GM18498 (cell line): ENCODE measurements around the gene PRSS12.
"Not testable (repeated sequence)": the region's sequence is repeated elsewhere in the genome, so short reads cannot be mapped to it uniquely, and the experiment has no call there.

Source experiments
- ATAC-seq: cut with Tn5 transposase; IDR thresholded peaks from one replicate; pipeline ENCODE4 v1.9.1; 2021; ENCODE audit warnings: mild to moderate bottlenecking, moderate library complexity; ENCODE audit not compliant: unreplicated experiment

The PRSS12 gene

DNA sequence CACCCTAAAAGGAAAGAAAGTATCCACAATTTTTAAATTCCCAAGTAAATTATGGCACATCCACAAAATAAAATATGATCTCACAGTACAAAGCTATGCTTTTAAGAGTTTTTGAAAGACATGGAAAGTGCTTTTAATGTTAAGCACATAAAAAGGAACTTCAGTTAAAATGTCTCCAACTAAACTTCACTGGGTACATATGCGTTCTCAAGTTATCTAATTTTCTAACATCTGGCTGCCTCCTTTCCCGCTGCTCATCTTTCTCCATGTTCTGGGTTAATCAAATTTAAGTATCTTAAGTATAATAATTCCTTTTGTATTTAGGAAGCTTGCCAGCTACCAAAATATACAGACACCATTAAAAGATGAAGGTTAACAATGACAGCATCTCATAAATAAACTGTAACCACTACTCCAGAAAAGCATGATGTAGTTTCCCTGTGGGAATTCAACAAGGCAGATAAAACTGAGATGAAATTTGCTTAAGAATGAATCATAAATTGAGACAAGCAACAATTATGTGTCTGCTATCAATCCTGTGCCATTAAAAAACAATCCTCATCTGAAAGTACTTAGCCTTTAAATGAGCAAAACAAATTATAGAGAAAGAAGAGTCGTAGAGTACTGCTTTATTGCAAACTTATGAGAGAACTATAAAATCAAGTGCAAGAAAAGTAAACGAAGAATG is 25.1 kb downstream of the PRSS12 start:
- ATAC-seq, result no peak

DNA sequence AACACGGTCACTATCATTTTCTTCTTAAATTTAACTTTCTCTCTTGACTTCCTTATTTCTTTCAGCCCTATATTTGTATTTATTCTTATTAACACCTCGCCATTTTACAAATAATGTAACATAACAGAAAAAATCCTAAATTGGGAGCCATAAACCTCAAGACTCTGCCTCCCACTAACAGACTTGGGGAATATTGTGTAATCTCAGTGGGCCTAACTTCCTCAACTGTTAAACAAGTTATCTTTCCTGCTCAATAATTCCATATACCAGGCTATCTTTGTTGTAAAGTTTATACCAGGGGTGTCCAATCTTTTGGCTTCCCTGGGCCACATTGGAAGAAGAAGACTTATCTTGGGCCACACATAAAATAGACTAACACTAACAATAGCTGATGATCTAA is 26.2 kb downstream of the PRSS12 start:
- ATAC-seq, result no peak

DNA sequence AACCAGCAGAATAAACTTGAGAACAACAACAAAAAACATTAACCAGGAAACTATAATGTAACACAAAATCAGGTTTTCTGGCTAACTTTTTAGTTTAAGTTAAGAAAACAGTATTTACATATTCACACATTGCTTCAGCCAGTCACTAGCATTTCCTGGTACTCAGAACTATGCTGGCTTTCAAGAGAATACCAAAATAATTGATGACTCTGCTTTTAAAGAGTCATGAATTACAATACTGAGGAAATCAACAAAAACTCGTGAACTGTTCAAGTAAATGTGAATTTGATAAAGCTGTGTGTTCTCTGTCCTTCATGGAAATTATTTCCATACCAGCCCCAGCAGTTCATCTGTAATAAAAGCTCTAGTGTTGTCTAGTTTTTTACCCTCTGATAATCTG is 27.4 kb downstream of the PRSS12 start:
- ATAC-seq, result no peak

DNA sequence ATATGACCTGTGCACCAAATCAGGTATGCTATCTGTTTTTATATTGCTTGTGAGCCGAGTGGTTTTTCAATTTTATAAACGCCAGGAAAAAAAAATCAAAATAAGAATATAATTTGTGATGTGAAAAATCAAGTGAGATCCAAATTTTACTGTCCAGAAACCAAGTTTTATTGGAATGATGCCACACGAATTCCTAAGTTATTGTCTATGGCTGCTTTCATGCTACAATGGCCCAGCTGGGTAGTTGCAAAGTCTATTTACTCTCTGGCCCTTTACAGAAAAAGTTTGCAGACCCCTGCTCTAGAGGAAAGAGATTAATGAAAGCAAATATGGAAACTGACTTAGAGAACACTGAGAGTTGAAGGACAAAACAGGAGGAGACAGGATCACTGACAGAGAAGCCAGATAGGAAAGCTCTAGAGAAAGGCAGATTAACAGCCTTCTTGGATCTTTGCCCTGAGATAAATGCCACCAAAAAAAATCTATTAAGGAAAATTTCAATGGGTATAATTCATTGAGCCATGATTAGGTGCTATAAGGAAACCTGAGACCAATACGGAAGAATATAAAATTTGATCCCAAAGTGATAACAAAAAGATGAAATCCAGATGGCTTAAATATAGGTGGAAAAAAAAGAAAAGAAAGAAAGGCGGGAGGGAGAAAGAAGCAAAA is 29.8 kb downstream of the PRSS12 start:
- no peak for ATAC-seq

DNA sequence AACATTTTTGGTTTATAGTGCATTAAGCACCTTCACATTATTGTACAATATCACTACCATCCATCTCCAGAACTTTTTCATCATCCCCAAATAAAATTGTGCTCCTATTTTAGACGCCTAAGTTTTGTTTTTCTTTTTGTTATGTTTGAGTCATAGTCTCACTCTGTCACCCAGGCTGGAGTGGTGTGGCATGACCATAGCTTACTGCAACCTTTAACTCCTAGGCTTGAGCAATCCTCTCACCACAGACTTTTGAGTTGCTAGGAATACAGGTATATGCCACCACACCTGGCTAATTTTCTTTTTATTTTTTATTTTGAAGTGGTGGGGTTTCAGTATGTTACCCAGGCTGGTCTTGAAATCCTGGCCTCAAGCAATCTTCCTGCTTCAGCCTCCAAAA is 33.9 kb downstream of the PRSS12 start:
- ATAC-seq, result no peak

DNA sequence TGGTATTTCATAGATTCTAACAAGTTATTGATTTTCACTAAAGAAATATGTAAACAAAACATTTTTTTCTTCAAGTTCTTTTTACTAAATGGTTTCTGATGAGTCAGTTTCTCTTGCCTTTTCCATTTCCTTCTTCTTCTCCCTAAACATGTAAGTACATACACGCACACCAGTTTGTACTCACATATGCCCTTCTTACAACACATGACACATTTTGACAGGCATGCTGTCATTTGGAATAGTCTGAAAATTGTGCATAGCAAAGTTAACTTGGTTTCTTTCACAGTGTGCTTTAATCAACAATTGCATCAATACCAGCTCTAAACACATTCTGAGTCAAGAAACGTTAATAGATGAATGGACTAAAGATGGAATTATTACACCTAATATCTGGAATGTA is 35.1 kb downstream of the PRSS12 start:
- ATAC-seq, result no peak

DNA sequence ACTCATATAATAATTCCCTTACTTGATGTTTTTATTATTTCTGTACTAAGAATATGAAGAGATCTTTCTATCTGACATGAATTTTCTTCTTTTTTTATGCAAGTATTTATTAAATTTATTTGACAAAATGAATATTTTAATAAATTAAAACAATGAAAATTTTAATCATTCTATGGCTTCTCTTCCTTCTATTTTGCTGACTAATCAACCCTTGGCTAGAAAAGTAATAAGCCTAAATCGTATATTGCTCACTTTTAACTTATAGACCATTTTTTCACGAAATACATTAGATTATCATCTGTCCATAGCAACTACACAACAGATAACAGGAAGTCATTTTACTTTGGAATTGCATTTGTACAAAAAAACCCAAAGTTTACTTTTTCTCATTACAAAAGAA is 38.6 kb downstream of the PRSS12 start:
- ATAC-seq, result no peak

DNA sequence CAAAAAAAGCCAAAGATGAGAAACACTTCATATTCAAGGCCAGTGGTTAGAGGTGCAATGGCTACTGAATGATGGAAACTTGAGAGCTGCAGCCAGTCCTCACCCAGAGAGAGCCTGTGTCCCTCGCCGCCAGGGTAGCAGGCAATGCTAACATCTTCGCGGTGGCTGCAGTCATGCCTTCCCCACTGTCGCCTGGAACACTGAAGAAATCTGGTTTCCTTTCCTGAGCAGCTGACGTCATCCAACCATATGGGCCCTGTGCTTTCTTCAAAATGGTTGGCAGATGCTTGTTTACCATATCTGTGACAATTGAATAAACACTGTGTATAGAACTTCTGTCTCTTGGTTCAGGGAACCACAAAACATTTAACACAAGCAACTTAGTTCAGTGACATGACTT is 39.7 kb downstream of the PRSS12 start:
- ATAC-seq, result no peak

DNA sequence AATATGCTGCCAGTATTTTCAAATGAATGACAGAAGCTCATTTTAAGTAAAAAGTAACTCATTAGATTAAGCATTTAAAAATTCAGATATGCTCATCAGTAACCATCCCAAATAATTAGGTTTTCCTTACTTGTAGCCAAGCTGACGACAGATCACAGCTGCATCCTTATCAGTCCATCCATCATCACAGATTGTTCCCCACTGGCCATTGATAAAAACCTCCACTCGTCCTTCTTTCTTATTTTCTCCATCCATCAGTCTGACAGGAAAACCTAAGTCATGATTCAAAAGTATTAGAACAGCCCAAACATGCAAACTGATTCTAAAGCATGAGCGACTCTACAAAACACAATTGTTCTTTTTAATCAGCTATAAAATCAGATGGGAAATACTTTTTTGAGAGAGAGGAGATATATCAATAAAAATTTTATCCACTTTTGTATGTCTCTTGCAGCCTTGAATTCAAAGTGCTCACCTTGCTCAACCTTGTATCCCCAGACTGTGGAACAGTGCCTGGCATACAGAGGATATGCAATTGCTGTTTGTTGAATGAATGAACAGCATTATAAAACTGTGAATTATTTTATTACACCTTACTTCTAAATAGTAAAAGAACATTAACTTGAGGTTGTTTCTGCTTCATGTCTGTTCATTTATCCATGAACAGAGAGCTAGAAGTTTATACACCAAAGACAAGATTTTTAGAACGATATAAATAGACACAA is 44.3 kb downstream of the PRSS12 start:
- ATAC-seq, result no peak

DNA sequence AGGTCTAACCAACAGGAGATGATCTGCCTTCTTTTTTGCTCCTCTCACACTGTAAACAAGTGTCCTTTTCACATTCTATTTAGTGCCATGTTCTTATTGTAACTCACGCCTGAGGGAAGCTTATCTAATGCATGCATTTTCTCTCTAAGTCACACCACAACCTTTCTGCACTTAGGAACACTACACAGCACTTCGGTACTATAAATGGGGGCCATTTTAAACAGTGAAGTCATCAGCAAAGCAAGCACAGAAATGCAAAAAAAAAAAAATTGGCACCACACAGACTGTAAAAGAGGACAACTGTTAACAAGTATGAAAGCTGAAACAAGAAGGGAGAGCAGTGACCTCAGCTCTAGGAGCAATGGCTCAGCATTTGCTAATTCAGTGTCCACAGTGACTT is 45.2 kb downstream of the PRSS12 start:
- ATAC-seq, result no peak

DNA sequence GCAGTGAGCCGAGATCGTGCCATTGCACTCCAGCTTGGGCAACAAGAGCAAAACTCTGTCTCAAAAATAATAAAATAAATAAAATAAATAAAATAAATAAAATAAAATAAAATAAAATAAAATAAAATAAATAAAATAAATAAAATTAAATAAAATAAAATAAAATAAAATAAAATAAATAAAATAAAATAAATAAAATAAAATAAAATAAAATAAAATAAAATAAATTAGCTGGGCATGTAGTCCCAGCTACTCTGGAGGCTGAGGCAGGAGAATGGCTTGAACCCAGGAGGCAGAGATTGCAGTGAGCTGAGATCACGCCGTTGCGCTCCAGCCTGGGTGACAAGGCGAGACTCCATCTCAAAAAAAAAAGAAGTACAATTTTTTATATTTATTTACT is 53.2 kb downstream of the PRSS12 start:
- ATAC-seq, result not testable (repeated sequence)

DNA sequence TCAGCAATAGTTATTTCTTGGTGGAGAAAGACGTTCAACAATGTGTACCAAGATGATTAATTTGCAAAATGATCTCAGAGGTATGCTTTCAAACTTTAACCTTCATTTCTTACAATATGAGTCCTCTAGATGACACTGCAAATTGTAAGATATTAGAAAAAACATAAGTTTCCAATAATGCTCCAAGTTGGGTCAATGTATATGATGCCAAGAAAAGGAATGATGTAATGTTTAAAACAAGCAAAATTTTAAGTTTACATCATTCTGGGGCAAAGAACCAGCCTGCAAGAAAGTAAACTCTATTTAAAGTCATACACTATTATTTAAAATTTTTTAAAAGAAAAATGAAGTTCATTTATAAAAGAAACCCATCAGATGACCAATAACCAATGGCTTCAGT is 56.1 kb downstream of the PRSS12 start:
- ATAC-seq, result no peak

DNA sequence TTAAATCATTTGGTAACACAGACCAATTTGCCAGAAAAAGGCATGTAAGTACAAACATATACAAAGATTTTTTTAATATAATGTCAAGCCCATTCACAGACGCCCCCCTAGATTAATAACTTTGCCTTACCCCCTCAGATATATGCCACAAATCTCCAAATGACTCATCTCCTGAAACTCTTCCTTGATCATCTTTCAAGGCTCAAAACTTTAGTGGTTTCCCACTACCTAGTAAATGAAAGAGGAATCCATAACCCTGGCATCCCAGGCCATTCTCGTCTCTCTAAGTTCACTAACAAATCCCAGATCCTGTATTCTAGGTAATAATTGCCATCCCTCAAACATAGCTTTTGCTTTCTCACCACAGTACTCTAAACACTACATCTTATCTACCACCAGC is 61.9 kb downstream of the PRSS12 start:
- no peak for ATAC-seq

DNA sequence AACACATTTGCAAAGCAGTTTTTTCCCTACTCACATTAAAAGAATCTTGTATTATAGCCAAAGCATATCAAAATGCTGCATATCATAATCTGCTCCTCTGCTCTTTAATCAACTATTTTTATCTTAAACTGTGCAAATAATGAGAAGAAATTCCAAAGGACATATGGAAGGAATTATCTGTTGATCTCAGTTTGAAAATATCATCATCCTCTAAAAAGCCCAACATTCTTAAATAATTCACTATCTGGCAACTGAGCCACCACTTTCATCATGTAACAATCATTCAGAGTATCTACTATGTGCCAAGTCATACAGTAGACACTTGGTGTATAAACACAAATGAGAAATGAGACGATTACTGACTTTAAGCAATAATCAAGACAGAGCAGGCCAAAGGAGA is 63.0 kb downstream of the PRSS12 start:
- no peak for ATAC-seq

DNA sequence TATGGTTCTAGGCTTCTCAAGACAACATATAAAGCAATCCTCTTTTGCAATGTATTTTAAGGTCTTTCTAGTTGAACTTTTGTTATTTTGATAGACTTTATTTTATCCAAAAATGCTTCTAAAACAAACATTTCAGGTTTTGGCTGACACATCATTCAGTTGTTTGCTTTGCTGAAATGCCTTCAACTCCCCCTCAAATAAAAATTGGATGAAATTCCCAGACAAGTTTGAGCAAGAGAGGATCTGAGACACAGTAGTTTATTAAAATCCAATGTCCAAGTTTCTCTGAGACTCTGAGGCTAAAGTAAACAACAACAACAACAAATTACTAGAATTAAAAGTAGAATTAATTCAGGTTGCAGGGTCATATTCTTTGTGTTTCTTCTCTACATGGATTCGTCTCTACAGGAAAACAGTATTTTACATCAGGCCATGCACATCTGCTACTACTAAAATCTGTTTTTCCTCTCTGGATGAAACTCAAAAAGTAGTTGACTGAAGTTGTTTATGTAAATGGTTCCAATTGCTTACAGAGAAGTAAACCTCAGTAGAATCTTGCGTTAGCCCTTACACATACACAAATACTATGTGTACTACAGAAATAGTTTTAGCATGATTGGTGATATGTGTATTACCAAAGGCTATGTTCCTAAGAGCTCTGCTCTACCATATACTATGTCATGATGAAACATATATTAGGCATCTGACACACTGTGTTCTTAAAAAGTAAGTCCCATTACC is 64.9 kb downstream of the PRSS12 start:
- ATAC-seq, result no peak

DNA sequence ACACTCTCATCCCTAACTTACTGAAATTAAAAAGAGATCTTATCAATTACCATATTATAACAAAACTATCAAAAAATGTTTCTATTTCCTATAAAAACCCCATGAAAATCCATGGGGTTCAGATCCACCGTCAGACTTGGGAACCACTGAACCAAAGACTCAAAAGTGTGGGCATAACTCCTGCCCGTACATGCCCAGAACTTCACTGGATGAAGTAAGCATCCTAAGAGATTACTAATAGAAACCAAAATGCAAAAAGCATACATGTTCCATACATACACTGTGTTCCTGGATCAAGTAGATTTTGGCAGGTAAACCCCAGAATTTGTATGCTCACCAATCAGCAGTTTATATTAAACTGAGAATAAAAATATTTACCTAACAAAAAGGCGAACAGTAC is 66.1 kb downstream of the PRSS12 start:
- ATAC-seq, result no peak

DNA sequence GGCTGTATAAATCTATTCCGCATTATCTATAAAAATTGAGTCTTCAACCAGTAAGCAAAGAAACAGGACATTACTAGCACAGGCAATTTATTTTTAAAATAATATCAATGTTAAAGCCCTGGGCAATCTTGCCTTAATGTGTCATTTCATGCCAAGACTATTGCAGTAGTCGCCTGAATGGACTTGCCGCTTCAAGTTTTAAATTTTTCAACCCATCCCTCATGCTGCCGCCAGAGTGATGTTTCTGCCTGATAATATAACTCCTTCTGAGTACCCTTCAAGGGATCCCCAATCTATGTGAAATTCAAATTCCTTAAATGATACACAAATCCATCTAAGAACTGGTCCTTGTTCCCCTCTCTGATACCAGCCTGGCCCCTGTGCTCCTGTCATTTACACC is 66.9 kb downstream of the PRSS12 start:
- no peak for ATAC-seq

DNA sequence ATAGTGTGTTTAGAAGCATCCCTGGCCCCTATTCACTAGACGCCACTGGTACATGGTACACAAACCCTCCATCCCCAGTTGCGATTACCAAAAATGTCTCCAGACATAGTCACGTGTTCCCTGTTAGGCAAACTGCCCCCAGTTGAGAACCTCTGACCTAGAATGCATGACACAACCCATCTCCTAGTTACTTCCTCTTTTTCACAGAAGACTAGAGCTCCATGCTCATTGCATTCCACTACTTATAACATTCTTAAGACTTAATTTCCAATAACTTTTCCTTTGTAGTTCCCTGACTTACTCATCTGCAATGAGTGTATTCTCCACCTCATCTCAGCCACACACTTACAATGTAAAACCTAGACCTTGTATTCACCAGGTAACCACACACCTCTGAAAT is 68.6 kb downstream of the PRSS12 start:
- ATAC-seq, result peak; percentile 56

DNA sequence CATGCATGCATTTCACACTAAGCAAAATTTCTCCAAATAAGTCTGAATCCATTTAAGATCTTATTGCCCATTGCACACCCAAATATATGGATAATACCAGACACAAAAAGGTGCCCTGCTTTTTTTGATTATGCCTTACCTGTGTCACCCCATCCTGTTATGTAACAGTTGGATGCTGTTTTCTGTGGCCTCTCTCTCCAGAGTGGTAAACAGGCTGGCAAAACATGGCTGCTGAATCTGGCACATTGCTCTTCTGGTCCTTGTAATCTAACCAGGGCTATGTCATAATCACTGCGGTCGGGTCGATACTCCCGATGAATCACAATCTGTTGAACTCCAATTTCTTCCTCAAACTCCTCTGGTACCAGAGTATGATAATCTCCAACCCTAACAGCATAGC is 70.1 kb downstream of the PRSS12 start:
- ATAC-seq, result no peak

DNA sequence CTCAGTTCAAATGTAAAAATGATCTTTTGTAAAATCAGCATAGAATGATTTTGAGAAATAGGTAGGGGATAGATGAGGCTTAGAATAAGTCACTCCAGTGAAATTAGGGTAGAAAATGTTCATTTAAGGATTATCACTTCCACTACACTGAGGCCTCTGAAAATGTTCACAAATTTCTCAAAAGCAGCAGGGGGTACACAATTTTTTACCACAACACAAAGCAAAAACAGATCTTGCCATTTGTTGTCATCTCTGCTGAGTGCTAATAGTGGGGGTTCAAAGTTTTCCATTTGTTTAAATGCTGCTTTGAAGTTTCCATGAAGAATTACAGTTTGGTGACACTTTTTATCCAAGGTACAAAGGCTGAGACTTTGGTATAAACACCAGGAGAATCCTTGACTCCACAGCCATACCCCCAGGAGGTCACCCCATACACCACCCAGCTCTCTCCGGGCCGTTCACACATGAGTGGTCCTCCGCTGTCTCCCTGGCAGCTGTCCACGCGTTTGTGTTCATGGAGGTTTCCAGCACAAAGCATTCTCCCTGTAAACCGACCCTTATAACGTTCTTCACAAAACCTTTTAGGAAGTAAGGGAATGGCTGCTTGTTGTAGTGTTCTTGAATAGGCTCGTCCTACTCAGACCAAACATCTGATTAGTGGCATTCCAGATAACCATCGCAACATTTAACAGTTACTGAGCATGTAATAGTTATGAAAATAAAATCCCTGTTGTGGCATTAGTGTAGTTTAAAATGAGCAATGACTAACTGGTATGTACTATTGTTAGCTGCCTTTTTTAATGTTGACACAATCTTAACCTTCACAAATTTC is 71.0 kb downstream of the PRSS12 start:
- ATAC-seq, result no peak
